Left kidney (tissue), 2 donors: ENCODE data around the gene HRCT1. TPM values are rescaled to one million over a fixed set of nuclear protein-coding genes. Genes with fewer than 3 reads are reported as not detected.
"Not testable (repeated sequence)": the region's sequence is repeated elsewhere in the genome, so short reads cannot be mapped to it uniquely, and the experiment has no call there.

Experiments
- DNase-seq: peaks from one replicate; pipeline ENCODE4 v3.0.0-alpha.2; 2013
- polyA plus RNA-seq: library from polyadenylated mRNA; unstranded; fragments of 120-200 nt; gene quantifications from one replicate; pipeline ENCODE4 v1.2.1, GENCODE V29; 2013; ENCODE audit not compliant: insufficient read length

The HRCT1 gene
- polyA plus RNA-seq, 1 donor = 0.30 TPM

GRCh38 chr9:35896570-35896969 lies 9.4 kb upstream of the HRCT1 start:
- no peak for DNase-seq

- not testable (repeated sequence) for DNase-seq
Observed at GRCh38 chr9:35897376-35898099, 8.5 kb upstream of the HRCT1 start.

GRCh38 chr9:35898337-35898736 lies 7.7 kb upstream of the HRCT1 start:
- DNase-seq = no peak

GRCh38 chr9:35899021-35899420 lies 7.0 kb upstream of the HRCT1 start:
- no peak for DNase-seq

- no peak for DNase-seq
Observed at GRCh38 chr9:35903049-35903448, 3.0 kb upstream of the HRCT1 start.

- no peak for DNase-seq
Observed at GRCh38 chr9:35904338-35904737, 1.7 kb upstream of the HRCT1 start.

- DNase-seq = no peak
Observed at GRCh38 chr9:35905051-35905781, 786 bp upstream of the HRCT1 start.

GRCh38 chr9:35906923-35907699 lies 1.1 kb downstream of the HRCT1 start:
- no peak for DNase-seq

- DNase-seq = no peak
Observed at GRCh38 chr9:35907711-35908503, 1.9 kb downstream of the HRCT1 start.

- DNase-seq = no peak
Observed at GRCh38 chr9:35908504-35909125, 2.6 kb downstream of the HRCT1 start.

- DNase-seq = no peak
Observed at GRCh38 chr9:35909274-35909673, 3.3 kb downstream of the HRCT1 start, which contains the start of gene SPAAR. SPAAR (plus strand) TSS chr9:35909490; CDS start chr9:35910464, 974 bp downstream.

- DNase-seq = no peak
Observed at GRCh38 chr9:35909687-35910612, 3.9 kb downstream of the HRCT1 start.

GRCh38 chr9:35910613-35911359 lies 4.8 kb downstream of the HRCT1 start:
- no peak for DNase-seq

- DNase-seq = no peak
Observed at GRCh38 chr9:35911690-35912089, 5.7 kb downstream of the HRCT1 start.

GRCh38 chr9:35912791-35913400 lies 6.9 kb downstream of the HRCT1 start:
- no peak for DNase-seq

GRCh38 chr9:35913429-35913828 lies 7.4 kb downstream of the HRCT1 start:
- not testable (repeated sequence) for DNase-seq

GRCh38 chr9:35914301-35914807 lies 8.4 kb downstream of the HRCT1 start:
- no peak for DNase-seq

GRCh38 chr9:35915681-35916294 lies 9.8 kb downstream of the HRCT1 start:
- DNase-seq = no peak
